GM13977 (cell line): ENCODE results near the gene CPZ.

ENCODE experiments used
- DNase-seq: peaks from one replicate; pipeline ENCODE4 v3.0.0; 2012; ENCODE audit warnings: low spot score
- CTCF ChIP-seq: IDR thresholded peaks from 2 replicates; pipeline ENCODE4 v1.5.1; 2012; ENCODE audit warnings: mild to moderate bottlenecking, control low read depth; ENCODE audit not compliant: insufficient read depth; ENCODE audit errors: extremely low read depth, missing control alignments
- in situ Hi-C: fragments of 300-500 bp; cut with MboI; formaldehyde crosslinking; loops from one replicate; pipeline ENCODE4 v1.12.0; 2022; ENCODE audit warnings: low sequenced_read_pairs, low pct_unique_long_range_greater_than_20kb, mixed read lengths, inconsistent platforms; ENCODE audit not compliant: unreplicated experiment

The CPZ gene

GRCh38 chr4:8556341-8557150 lies 36.0 kb upstream of the CPZ start:
- TF ChIP-seq CTCF, result no peak
- no peak for DNase-seq
- in situ Hi-C loops, result no loop called here

- in situ Hi-C loops, result no loop called here
- DNase-seq, result no peak
- no peak for TF ChIP-seq CTCF
These were observed 35.2 kb upstream of the CPZ start for GRCh38 chr4:8557151-8558076.

- no peak for TF ChIP-seq CTCF
- in situ Hi-C loops, result no loop called here
These were observed 34.2 kb upstream of the CPZ start for GRCh38 chr4:8558080-8558960.

GRCh38 chr4:8559011-8559410 lies 33.6 kb upstream of the CPZ start:
- TF ChIP-seq CTCF, result no peak
- no peak for DNase-seq
- in situ Hi-C loops, result no loop called here

More at GRCh38 chr4:8558080-8558960, 34.2 kb upstream of the CPZ start:
- no peak for DNase-seq

GRCh38 chr4:8559524-8560264 lies 32.9 kb upstream of the CPZ start:
- no peak for TF ChIP-seq CTCF
- in situ Hi-C loops, result no loop called here

More at GRCh38 chr4:8559524-8560264, 32.9 kb upstream of the CPZ start:
- no peak for DNase-seq
